ENCODE measurements around the gene NUDT17. TPM values are rescaled to one million over a fixed set of nuclear protein-coding genes. Genes with fewer than 3 reads are reported as not detected.

Gene NUDT17
- polyA plus RNA-seq, 1 donor (not counting 4 experiments of a cell fraction or from before 2014, with no cell fraction given) = 1.3 TPM

DNA sequence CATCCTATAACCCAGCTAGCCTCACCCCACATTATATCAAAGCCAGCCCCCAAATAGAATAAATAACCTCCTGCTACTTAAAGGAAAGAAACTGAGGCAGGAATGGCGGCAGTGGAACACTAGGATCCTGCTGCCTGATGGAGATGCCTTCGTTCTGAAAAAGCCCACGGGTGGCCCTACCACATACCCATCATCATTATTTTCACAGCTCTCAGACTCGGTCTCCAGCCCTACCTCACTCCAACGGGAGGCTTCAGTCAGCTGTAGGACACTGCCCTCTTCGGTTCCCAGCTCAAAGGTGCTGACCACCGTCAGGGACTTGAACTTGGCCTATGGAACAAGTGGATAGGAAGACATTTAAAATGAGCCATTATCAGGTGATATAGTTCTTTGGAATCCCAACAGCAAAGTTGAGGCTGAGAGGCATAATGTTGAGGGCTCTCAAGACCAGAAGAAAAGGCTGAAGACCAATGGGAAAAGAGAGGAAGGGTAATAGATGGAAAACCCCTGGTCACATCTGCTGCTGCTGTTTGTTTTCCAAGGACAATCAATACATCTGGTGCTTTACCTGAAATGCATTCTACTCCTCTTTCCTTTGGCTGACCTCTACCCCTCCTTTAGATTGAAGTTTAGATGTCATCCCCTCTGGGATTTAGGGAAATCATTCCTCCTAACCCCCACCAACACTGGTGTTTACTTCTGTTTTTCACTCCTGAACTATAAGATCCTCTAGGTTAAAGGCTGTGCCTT lies 48.1 kb downstream of the NUDT17 start:
- Histone ChIP-seq H3K36me3 (ENCODE audit: control insufficient read depth in 2 of 2, extremely low read depth in 1 of 2, insufficient read depth in 2 of 2, low read length in 2 of 2) (peaks cover 1 to 2% of the 10 kb centered on the region in 2 experiments), H4K20me1 (ENCODE audit: control insufficient read depth, extremely low read depth, insufficient read depth, low read length) (no peaks in the 10 kb centered on the region), H3K9me3 (ENCODE audit: control insufficient read depth, low read depth, low read length) (no peaks in the 10 kb centered on the region), H3K79me2 (ENCODE audit: control insufficient read depth, insufficient read depth, low read length) (no peaks in the 10 kb centered on the region), H3K4me2 (ENCODE audit: control insufficient read depth, extremely low read depth, insufficient read depth, low read depth, low read length) (no peak overlapping the region), H3K9ac (ENCODE audit: control insufficient read depth, extremely low read depth, insufficient read depth, low read length) (no peak overlapping the region), H3K27ac (ENCODE audit: control insufficient read depth, insufficient read depth, low read length) (no peak overlapping the region), H3K9me1 (ENCODE audit: control insufficient read depth, extremely low read depth, insufficient read depth, low read length) (no peaks in the 10 kb centered on the region), H3K4me1 (ENCODE audit: control insufficient read depth, extremely low read depth, insufficient read depth, low read length) (peaks cover 30% of the 10 kb centered on the region), H3K27me3 (ENCODE audit: control insufficient read depth, extremely low read depth, insufficient read depth, low read length) (no peaks in the 10 kb centered on the region), H3K4me3 (ENCODE audit: control insufficient read depth in 2 of 3, extremely low read depth in 1 of 3, insufficient read depth in 2 of 3, low read depth in 1 of 3, low read length in 3 of 3) (no peak overlapping the region), H2AFZ (ENCODE audit: control insufficient read depth, low read length) (no peak overlapping the region)
- FAIRE-seq = no peak
- DNase-seq (ENCODE audit: low read depth, low spot score) = no peak
- TF ChIP-seq EZH2 (IDR thresholded peaks at IDR 0.05; ENCODE audit: low read length) = no peak
- no peak for TF ChIP-seq CTCF (optimal IDR thresholded peaks at IDR 0.05 in 1 of 3, IDR thresholded peaks at IDR 0.05 in 1 of 3, conservative IDR thresholded peaks at IDR 0.05 in 1 of 3; ENCODE audit: extremely low read depth in 1 of 3, insufficient read depth in 2 of 3, low read length in 3 of 3)
- dilution Hi-C loops (cut with MboI; ENCODE audit: extremely low pct_ligation_motif_present, low sequenced_read_pairs) = no loop called here

- peaks cover 2 to 3% of the 10 kb centered on the region in 2 experiments for H3K36me3 ChIP-seq (ENCODE audit: control insufficient read depth in 2 of 2, extremely low read depth in 1 of 2, insufficient read depth in 2 of 2, low read length in 2 of 2)
- peaks cover 28% of the 10 kb centered on the region for H3K4me1 ChIP-seq (ENCODE audit: control insufficient read depth, extremely low read depth, insufficient read depth, low read length)
- no peak overlapping the region for H2AFZ ChIP-seq (ENCODE audit: control insufficient read depth, low read length)
- H3K27ac ChIP-seq (ENCODE audit: control insufficient read depth, insufficient read depth, low read length) = no peak overlapping the region
- no peaks in the 10 kb centered on the region for H3K9me3 ChIP-seq (ENCODE audit: control insufficient read depth, low read depth, low read length)
- no peaks in the 10 kb centered on the region for H4K20me1 ChIP-seq (ENCODE audit: control insufficient read depth, extremely low read depth, insufficient read depth, low read length)
- dilution Hi-C loops (cut with MboI; ENCODE audit: extremely low pct_ligation_motif_present, low sequenced_read_pairs) = no loop called here
- H3K4me3 ChIP-seq (ENCODE audit: control insufficient read depth in 2 of 3, extremely low read depth in 1 of 3, insufficient read depth in 2 of 3, low read depth in 1 of 3, low read length in 3 of 3) = no peak overlapping the region
- H3K9me1 ChIP-seq (ENCODE audit: control insufficient read depth, extremely low read depth, insufficient read depth, low read length) = no peaks in the 10 kb centered on the region
- FAIRE-seq = no peak
- DNase-seq (ENCODE audit: low read depth, low spot score) = no peak
- H3K4me2 ChIP-seq (ENCODE audit: control insufficient read depth, extremely low read depth, insufficient read depth, low read depth, low read length) = no peak overlapping the region
- no peak overlapping the region for H3K9ac ChIP-seq (ENCODE audit: control insufficient read depth, extremely low read depth, insufficient read depth, low read length)
- no peaks in the 10 kb centered on the region for H3K27me3 ChIP-seq (ENCODE audit: control insufficient read depth, extremely low read depth, insufficient read depth, low read length)
- TF ChIP-seq CTCF (optimal IDR thresholded peaks at IDR 0.05 in 1 of 3, IDR thresholded peaks at IDR 0.05 in 1 of 3, conservative IDR thresholded peaks at IDR 0.05 in 1 of 3; ENCODE audit: extremely low read depth in 1 of 3, insufficient read depth in 2 of 3, low read length in 3 of 3) (no peak), EZH2 (IDR thresholded peaks at IDR 0.05; ENCODE audit: low read length) (no peak)
- no peaks in the 10 kb centered on the region for H3K79me2 ChIP-seq (ENCODE audit: control insufficient read depth, insufficient read depth, low read length)
Observed at GRCh38 chr1:145895471-145895870, 50.0 kb downstream of the NUDT17 start.
